K562 (cell line): Measurements from ENCODE around the gene NTN4. TPM values are rescaled to one million over a fixed set of nuclear protein-coding genes. Genes with fewer than 3 reads are reported as not detected.

Experiments used
- ATAC-seq: fragments of 200-7000 bp; cut with Tn5 transposase; 3 replicates; pipeline ENCODE4 v1.9.1; 2020; ENCODE audit warnings: moderate library complexity
- BruUV-seq: library from RNA; stranded (reverse); fragments of 400-500 nt; replicated peaks from 2 replicates; lab custom pipeline; 2021; lab: Mats Ljungman, UMichigan
- CTCF ChIA-PET: fragments of 300-600 bp; formaldehyde crosslinking; extraction: SDS; loops from one replicate; lab custom pipeline; 2021; ENCODE audit warnings: low intra/inter-chr PET ratio; lab: Yijun Ruan, JAX
- POLR2A ChIA-PET: fragments of 300-600, 350-650 bp; sonication (Branson Sonifier 250); formaldehyde crosslinking; extraction: SDS; loops from one replicate; lab custom pipeline; 2021; ENCODE audit warnings: antibody characterized with exemption, inconsistent platforms; lab: Yijun Ruan, JAX
- DNase-seq, 4 experiments: peaks; one replicate each; pipeline versions ENCODE4 v3.0.0 to v3.0.0-alpha.2; 2011 to 2018; ENCODE audit warnings: low spot score in 3 of 4, mixed read lengths in 3 of 4; ENCODE audit errors: extremely low read depth in 1 of 4
- FAIRE-seq: peaks from 2 replicates; lab custom pipeline; 2011; peaks lifted over from hg19 to GRCh38; lab: Jason Lieb, UNC
- H2AFZ ChIP-seq: 2 replicates; pipeline ENCODE4 v1.6.0; 2011; ENCODE audit warnings: low read depth, low read length, control low read depth, inconsistent platforms
- H3K27ac ChIP-seq: fragments of 200-600 bp; 3 replicates; pipeline ENCODE4 v1.8.0; 2011; ENCODE audit warnings: low read depth, mild to moderate bottlenecking, control low read depth, inconsistent platforms, low read length, moderate library complexity, mixed read lengths; ENCODE audit errors: extremely low read depth
- H3K27me3 ChIP-seq, 2 experiments: fragments of 300-600 bp in 1 of 2; 2 replicates in 1 of 2; 3 replicates in 1 of 2; pipeline versions ENCODE4 v1.6.0 to v1.8.0; 2011; ENCODE audit warnings: inconsistent platforms in 2 of 2, low read length in 2 of 2, mild to moderate bottlenecking in 1 of 2, mixed read lengths in 1 of 2, moderate library complexity in 1 of 2; ENCODE audit not compliant: control insufficient read depth in 2 of 2, insufficient read depth in 2 of 2
- H3K36me3 ChIP-seq: fragments of 300-600 bp; 3 replicates; pipeline ENCODE4 v1.8.0; 2011; ENCODE audit warnings: mild to moderate bottlenecking, low read length, inconsistent platforms; ENCODE audit not compliant: control insufficient read depth, insufficient read depth
- H3K4me1 ChIP-seq, 2 experiments: fragments of 200-600 bp in 1 of 2; replicated peaks in 1 of 2; 2 replicates in 1 of 2; 3 replicates in 1 of 2; pipeline versions ENCODE4 v1.5.1 to v1.8.0; 2011; ENCODE audit warnings: inconsistent platforms in 2 of 2, low read length in 2 of 2, mild to moderate bottlenecking in 1 of 2, mixed read lengths in 1 of 2, moderate library complexity in 1 of 2; ENCODE audit not compliant: control insufficient read depth in 2 of 2, insufficient read depth in 2 of 2
- H3K4me2 ChIP-seq: 2 replicates; pipeline ENCODE4 v1.6.1; 2011; ENCODE audit warnings: low read length, control low read depth, inconsistent platforms, mixed read lengths; ENCODE audit not compliant: insufficient read depth
- H3K4me3 ChIP-seq: fragments of 200-600 bp; sonication (generic), shearing (Covaris generic); 2 replicates; pipeline ENCODE4 v1.5.1; 2016; ENCODE audit warnings: control low read depth, inconsistent platforms
- H3K79me2 ChIP-seq: fragments of 200-600 bp; 3 replicates; pipeline ENCODE4 v1.8.0; 2011; ENCODE audit warnings: low read length, inconsistent platforms; ENCODE audit not compliant: control insufficient read depth, insufficient read depth
- H3K9ac ChIP-seq, 2 experiments: 2 replicates each; pipeline versions ENCODE4 v1.6.0 to v1.6.1; 2011; ENCODE audit warnings: low read depth in 2 of 2, low read length in 2 of 2, control low read depth in 1 of 2, inconsistent platforms in 1 of 2, mild to moderate bottlenecking in 1 of 2, mixed read lengths in 1 of 2; ENCODE audit not compliant: insufficient read depth in 1 of 2
- H3K9me1 ChIP-seq: one replicate; pipeline ENCODE4 v1.6.0; 2011; ENCODE audit warnings: inconsistent platforms, mild to moderate bottlenecking, low read length, moderate library complexity; ENCODE audit not compliant: control insufficient read depth, insufficient read depth
- H3K9me3 ChIP-seq: replicated peaks from 2 replicates; pipeline ENCODE4 v1.5.1; 2011; ENCODE audit warnings: low read depth, low read length, inconsistent platforms; ENCODE audit not compliant: control insufficient read depth, insufficient read depth
- H4K20me1 ChIP-seq: replicated peaks from 2 replicates; pipeline ENCODE4 v1.6.1; 2011; ENCODE audit warnings: low read length, inconsistent platforms, mixed read lengths; ENCODE audit not compliant: control insufficient read depth, insufficient read depth
- ARID1B ChIP-seq: fragments of 450-650 bp; IDR thresholded peaks from 2 replicates; pipeline ENCODE4 v1.6.1; 2016; ENCODE audit warnings: antibody characterized with exemption, mild to moderate bottlenecking, inconsistent platforms
- DACH1 ChIP-seq: fragments of 450-650 bp; IDR thresholded peaks from 2 replicates; pipeline ENCODE4 v1.6.1; 2018; ENCODE audit not compliant: partially characterized antibody
- ETV1 ChIP-seq: fragments of 450-650 bp; conservative IDR thresholded peaks from 2 replicates; pipeline ENCODE4 v1.6.1; 2016; ENCODE audit warnings: missing genetic modification characterization, control low read depth, low read depth, missing compliant biosample characterization
- POLR2G ChIP-seq: fragments of 200-400 bp; formaldehyde crosslinking; IDR thresholded peaks from 2 replicates; pipeline ENCODE4 v1.6.1; 2017; ENCODE audit warnings: low read depth, mild to moderate bottlenecking, antibody characterized with exemption, low read length, moderate library complexity
- TOE1 ChIP-seq, 2 experiments: fragments of 450-650 bp in 1 of 2; sonication (generic) in 1 of 2; formaldehyde crosslinking in 1 of 2; IDR thresholded peaks; 2 replicates each; pipeline versions ENCODE4 v1.7.1 to v1.8.0; 2016 to 2022; ENCODE audit warnings: borderline replicate concordance in 2 of 2, mild to moderate bottlenecking in 2 of 2, antibody characterized with exemption in 1 of 2, inconsistent platforms in 1 of 2, low read depth in 1 of 2, missing genetic modification reagents in 1 of 2, moderate library complexity in 1 of 2
- ZNF561 ChIP-seq: fragments of 450-650 bp; formaldehyde crosslinking; conservative IDR thresholded peaks from 2 replicates; pipeline ENCODE4 v1.4.0; 2020; ENCODE audit warnings: mild to moderate bottlenecking, moderate library complexity
- WGBS: fragments of 100-300 bp; shearing (Covaris generic); methylation state at CpG from one replicate; pipeline ENCODE4 v1.1.6; 2016; ENCODE audit warnings: low coverage, mixed read lengths; ENCODE audit not compliant: insufficient coverage; ENCODE audit errors: missing lambda C conversion rate; 5-methylcytosine and 5-hydroxymethylcytosine counted together
- in situ Hi-C: fragments of 300-500 bp; cut with MboI; formaldehyde crosslinking; loops from 4 replicates; pipeline ENCODE4 v1.15.0; 2018; ENCODE audit warnings: inconsistent platforms, mixed read lengths
- intact Hi-C: fragments of 100-400 bp; cut with micrococcal nuclease; formaldehyde crosslinking; loops from 2 replicates; pipeline ENCODE4 v1.14.2; 2022
- polyA plus RNA-seq, 8 experiments: library from polyadenylated mRNA; depleted of rRNA in 4 of 8; stranded (reverse) in 5 of 8; unstranded in 3 of 8; fragments of >200 nt; fragmentation: Nextera tagmentation in 2 of 8; fragmentation: Illumina TruSeq in 1 of 8; extraction: Ambion mirVana in 2 of 8; extraction: Trizol in 1 of 8; gene quantifications; 2 replicates each; pipeline versions ENCODE4 v1.2.1 to v1.2.3, GENCODE V29; 2011 to 2014; ENCODE audit warnings: inconsistent platforms in 1 of 8, missing spikeins in 1 of 8
- total RNA-seq, 7 experiments: library from RNA; depleted of rRNA in 6 of 7; stranded (reverse); fragments of >200 nt in 6 of 7; fragmentation: Illumina TruSeq in 2 of 7; extraction: Trizol in 2 of 7; gene quantifications; 2 replicates each; pipeline versions ENCODE4 v1.2.1 to v1.2.3, GENCODE V29; 2011 to 2021; ENCODE audit warnings: low replicate concordance in 1 of 7
- TF ChIP-seq, protein P1 (sequence below): fragments of 450-650 bp; IDR thresholded peaks from 2 replicates; pipeline ENCODE4 v1.6.1; 2017; ENCODE audit warnings: mild to moderate bottlenecking, moderate library complexity
- TF ChIP-seq, protein P2 (sequence below): sonication (generic); formaldehyde crosslinking; IDR thresholded peaks from 2 replicates; pipeline ENCODE4 v1.8.0; 2022; ENCODE audit warnings: mild to moderate bottlenecking, missing genetic modification reagents
- TF ChIP-seq, protein P3 (sequence below): fragments of 250-450 bp; sonication (Bioruptor Pico); IDR thresholded peaks from 2 replicates; pipeline ENCODE4 v1.8.0; 2022; ENCODE audit warnings: inconsistent platforms, mild to moderate bottlenecking, moderate library complexity, borderline replicate concordance

The NTN4 gene
- total and polyA plus RNA-seq, 9 of the 15 experiments (the other 6 are each of a cell fraction or from before 2014, with no cell fraction given), result 0.13 TPM; not detected in 8

DNA sequence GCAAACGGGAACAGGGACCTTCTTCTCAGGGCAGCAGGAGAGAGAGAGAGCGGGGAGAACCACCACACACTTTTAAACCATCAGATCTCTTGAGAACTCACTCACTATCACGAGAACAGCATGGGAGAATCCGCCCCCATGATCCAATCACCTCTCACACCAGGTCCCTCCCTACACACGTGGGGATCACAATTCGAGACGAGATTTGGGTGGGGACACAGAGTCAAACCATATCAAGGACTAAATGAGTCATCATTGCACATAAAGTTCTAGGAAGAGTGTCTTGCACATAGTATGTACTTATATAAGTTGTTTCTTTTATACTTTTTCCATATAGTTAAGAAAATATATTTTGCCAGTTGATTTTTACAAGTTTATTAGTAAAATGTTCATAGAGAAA is 17.6 kb upstream of the NTN4 start:
- no peaks in the 10 kb centered on the region for H3K9me1 ChIP-seq
- peak in 1 of 4 experiments; percentile 5 for DNase-seq
- no peak overlapping the region for H3K4me2 ChIP-seq
- H3K9ac ChIP-seq, result no peak overlapping the region
- intact Hi-C loops, result no loop called here
- no peak overlapping the region for H3K27ac ChIP-seq
- H3K27me3 ChIP-seq, result no peaks in the 10 kb centered on the region; a peak in 2 of 5 replicates
- 2% methylated on average over 7 of the region's 7 CpGs for WGBS
- ChIA-PET POLR2A (no interaction called here), CTCF (no interaction called here)
- no peaks in the 10 kb centered on the region for H3K9me3 ChIP-seq
- H3K4me1 ChIP-seq, result no peaks in the 10 kb centered on the region
- no peaks in the 10 kb centered on the region for H4K20me1 ChIP-seq
- no peaks in the 10 kb centered on the region for H3K36me3 ChIP-seq
- in situ Hi-C loops, result no loop called here
- TF ChIP-seq POLR2G (no peak), ZNF561 (CRISPR knock-in tag) (no peak), ARID1B (no peak), DACH1 (no peak), ETV1 (no peak), TOE1 (IDR thresholded peaks at IDR 0.05; ENCODE audit: borderline replicate concordance) (no peak), TOE1 (CRISPR knock-in tag; IDR thresholded peaks at IDR 0.05; ENCODE audit: borderline replicate concordance, low read depth) (no peak)
- TF ChIP-seq, protein P1, sequence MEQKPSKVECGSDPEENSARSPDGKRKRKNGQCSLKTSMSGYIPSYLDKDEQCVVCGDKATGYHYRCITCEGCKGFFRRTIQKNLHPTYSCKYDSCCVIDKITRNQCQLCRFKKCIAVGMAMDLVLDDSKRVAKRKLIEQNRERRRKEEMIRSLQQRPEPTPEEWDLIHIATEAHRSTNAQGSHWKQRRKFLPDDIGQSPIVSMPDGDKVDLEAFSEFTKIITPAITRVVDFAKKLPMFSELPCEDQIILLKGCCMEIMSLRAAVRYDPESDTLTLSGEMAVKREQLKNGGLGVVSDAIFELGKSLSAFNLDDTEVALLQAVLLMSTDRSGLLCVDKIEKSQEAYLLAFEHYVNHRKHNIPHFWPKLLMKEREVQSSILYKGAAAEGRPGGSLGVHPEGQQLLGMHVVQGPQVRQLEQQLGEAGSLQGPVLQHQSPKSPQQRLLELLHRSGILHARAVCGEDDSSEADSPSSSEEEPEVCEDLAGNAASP, result no peak
- TF ChIP-seq, protein P2, sequence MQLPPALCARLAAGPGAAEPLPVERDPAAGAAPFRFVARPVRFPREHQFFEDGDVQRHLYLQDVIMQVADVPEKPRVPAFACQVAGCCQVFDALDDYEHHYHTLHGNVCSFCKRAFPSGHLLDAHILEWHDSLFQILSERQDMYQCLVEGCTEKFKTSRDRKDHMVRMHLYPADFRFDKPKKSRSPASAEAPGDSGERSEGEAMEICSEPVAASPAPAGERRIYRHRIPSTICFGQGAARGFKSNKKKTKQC (CRISPR knock-in tag), result no peak
- TF ChIP-seq, protein P3, sequence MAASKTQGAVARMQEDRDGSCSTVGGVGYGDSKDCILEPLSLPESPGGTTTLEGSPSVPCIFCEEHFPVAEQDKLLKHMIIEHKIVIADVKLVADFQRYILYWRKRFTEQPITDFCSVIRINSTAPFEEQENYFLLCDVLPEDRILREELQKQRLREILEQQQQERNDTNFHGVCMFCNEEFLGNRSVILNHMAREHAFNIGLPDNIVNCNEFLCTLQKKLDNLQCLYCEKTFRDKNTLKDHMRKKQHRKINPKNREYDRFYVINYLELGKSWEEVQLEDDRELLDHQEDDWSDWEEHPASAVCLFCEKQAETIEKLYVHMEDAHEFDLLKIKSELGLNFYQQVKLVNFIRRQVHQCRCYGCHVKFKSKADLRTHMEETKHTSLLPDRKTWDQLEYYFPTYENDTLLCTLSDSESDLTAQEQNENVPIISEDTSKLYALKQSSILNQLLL (CRISPR knock-in tag), result no peak
- H2AFZ ChIP-seq, result no peak overlapping the region
- no peaks in the 10 kb centered on the region for H3K79me2 ChIP-seq
- H3K4me3 ChIP-seq, result no peak overlapping the region
- ATAC-seq, result no peak
- no TSS peak for BruUV-seq
- no peak for FAIRE-seq
